Erythroblast (primary cell): ENCODE data around the gene ELOVL5.

Source experiments
- DNase-seq, 2 experiments: peaks; one replicate each; lab custom pipeline; 2025; lab: John Stamatoyannopoulos, UW
- GATA1 ChIP-seq: IDR thresholded peaks from 2 replicates; pipeline ENCODE4 v1.6.1; 2011; ENCODE audit warnings: low read depth, mild to moderate bottlenecking, control low read depth, low read length, moderate library complexity
- POLR2A ChIP-seq: IDR thresholded peaks from 2 replicates; pipeline ENCODE4 v1.6.1; 2011; ENCODE audit warnings: mild to moderate bottlenecking, low read length

ELOVL5 gene

GRCh38 chr6:53250176-53251032 lies 98.3 kb downstream of the ELOVL5 start:
- TF ChIP-seq POLR2A (no peak), GATA1 (no peak)
- no peak for DNase-seq

- no peak for TF ChIP-seq GATA1
- TF ChIP-seq POLR2A: no peak
- no peak for DNase-seq
Measured at GRCh38 chr6:53246924-53247323, 101.8 kb downstream of the ELOVL5 start.

GRCh38 chr6:53244958-53245357 lies 103.8 kb downstream of the ELOVL5 start:
- DNase-seq: no peak
- no peak for TF ChIP-seq GATA1
- TF ChIP-seq POLR2A: no peak

GRCh38 chr6:53244399-53244931 lies 104.3 kb downstream of the ELOVL5 start:
- DNase-seq: no peak
- TF ChIP-seq GATA1 (no peak), POLR2A (no peak)

- DNase-seq: no peak
- TF ChIP-seq GATA1 (no peak), POLR2A (no peak)
Measured at GRCh38 chr6:53241938-53242337, 106.8 kb downstream of the ELOVL5 start.

GRCh38 chr6:53240761-53241160 lies 108.0 kb downstream of the ELOVL5 start:
- no peak for DNase-seq
- TF ChIP-seq GATA1 (no peak), POLR2A (no peak)

GRCh38 chr6:53240139-53240538 lies 108.6 kb downstream of the ELOVL5 start:
- TF ChIP-seq POLR2A: no peak
- no peak for TF ChIP-seq GATA1

GRCh38 chr6:53239526-53239925 lies 109.2 kb downstream of the ELOVL5 start:
- TF ChIP-seq GATA1 (no peak), POLR2A (no peak)
- no peak for DNase-seq

More at GRCh38 chr6:53240139-53240538, 108.6 kb downstream of the ELOVL5 start:
- no peak for DNase-seq

- TF ChIP-seq POLR2A: no peak
- no peak for TF ChIP-seq GATA1
- DNase-seq: no peak
Measured at GRCh38 chr6:53238311-53238710, 110.4 kb downstream of the ELOVL5 start.

- no peak for DNase-seq
- TF ChIP-seq POLR2A (no peak), GATA1 (no peak)
Measured at GRCh38 chr6:53236241-53236640, 112.5 kb downstream of the ELOVL5 start.

GRCh38 chr6:53235508-53235907 lies 113.2 kb downstream of the ELOVL5 start:
- TF ChIP-seq POLR2A (no peak), GATA1 (no peak)

GRCh38 chr6:53233309-53233708 lies 115.4 kb downstream of the ELOVL5 start:
- no peak for TF ChIP-seq GATA1
- TF ChIP-seq POLR2A: no peak
- no peak for DNase-seq

More at GRCh38 chr6:53235508-53235907, 113.2 kb downstream of the ELOVL5 start:
- no peak for DNase-seq

GRCh38 chr6:53230775-53231467 lies 117.8 kb downstream of the ELOVL5 start:
- DNase-seq: no peak
- TF ChIP-seq POLR2A (no peak), GATA1 (no peak)

- DNase-seq: no peak
- TF ChIP-seq GATA1 (no peak), POLR2A (no peak)
Measured at GRCh38 chr6:53227847-53228246, 120.9 kb downstream of the ELOVL5 start.
